HG02852 (cell line): Measurements from ENCODE around the gene IL12RB2.

Experiments used
- ATAC-seq: cut with Tn5 transposase; IDR thresholded peaks from one replicate; pipeline ENCODE4 v1.9.1; 2021; ENCODE audit warnings: mild to moderate bottlenecking, moderate library complexity; ENCODE audit not compliant: unreplicated experiment

The IL12RB2 gene, protein sequence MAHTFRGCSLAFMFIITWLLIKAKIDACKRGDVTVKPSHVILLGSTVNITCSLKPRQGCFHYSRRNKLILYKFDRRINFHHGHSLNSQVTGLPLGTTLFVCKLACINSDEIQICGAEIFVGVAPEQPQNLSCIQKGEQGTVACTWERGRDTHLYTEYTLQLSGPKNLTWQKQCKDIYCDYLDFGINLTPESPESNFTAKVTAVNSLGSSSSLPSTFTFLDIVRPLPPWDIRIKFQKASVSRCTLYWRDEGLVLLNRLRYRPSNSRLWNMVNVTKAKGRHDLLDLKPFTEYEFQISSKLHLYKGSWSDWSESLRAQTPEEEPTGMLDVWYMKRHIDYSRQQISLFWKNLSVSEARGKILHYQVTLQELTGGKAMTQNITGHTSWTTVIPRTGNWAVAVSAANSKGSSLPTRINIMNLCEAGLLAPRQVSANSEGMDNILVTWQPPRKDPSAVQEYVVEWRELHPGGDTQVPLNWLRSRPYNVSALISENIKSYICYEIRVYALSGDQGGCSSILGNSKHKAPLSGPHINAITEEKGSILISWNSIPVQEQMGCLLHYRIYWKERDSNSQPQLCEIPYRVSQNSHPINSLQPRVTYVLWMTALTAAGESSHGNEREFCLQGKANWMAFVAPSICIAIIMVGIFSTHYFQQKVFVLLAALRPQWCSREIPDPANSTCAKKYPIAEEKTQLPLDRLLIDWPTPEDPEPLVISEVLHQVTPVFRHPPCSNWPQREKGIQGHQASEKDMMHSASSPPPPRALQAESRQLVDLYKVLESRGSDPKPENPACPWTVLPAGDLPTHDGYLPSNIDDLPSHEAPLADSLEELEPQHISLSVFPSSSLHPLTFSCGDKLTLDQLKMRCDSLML

DNA sequence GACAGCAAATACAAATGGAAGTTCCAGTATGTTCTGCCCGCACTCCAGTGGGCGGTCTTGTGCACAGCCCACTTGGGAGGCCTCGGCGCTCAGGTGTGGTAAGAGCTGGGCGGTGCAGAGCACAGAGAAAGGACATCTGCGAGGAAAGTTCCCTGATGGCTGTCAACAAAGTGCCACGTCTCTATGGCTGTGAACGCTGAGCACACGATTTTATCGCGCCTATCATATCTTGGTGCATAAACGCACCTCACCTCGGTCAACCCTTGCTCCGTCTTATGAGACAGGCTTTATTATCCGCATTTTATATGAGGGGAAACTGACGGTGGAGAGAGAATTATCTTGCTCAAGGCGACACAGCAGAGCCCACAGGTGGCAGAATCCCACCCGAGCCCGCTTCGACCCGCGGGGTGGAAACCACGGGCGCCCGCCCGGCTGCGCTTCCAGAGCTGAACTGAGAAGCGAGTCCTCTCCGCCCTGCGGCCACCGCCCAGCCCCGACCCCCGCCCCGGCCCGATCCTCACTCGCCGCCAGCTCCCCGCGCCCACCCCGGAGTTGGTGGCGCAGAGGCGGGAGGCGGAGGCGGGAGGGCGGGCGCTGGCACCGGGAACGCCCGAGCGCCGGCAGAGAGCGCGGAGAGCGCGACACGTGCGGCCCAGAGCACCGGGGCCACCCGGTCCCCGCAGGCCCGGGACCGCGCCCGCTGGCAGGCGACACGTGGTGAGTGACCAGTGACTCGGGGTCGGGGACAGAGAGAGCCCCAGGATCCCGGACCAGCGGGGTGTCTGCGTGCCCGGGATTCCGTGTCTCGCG is at the start of gene IL12RB2:
IL12RB2 (plus strand) TSS at position 623 of the 810 bp plus-strand sequence. CDS start 12,496 bp downstream, outside the sequence.
- ATAC-seq, result no peak

DNA sequence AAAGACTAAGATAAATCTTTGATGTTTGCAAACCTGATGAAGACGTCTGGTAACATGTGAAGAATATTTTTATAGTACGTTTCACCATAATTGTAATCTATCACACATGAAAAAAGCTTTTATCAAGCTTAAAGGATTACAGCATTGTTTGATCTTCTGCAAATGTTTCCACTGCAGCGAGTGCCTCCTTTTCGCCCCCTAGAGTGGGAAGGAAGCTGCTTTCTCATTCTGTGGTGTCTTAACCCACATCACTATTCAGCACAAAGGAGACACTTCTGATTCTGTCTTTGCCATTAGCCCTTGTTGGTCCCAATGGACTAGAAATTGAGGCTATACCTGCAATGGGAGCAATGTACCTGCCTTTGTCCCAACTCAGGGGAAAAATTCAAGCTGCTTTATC is 46.0 kb upstream of the IL12RB2 start:
- ATAC-seq, result no peak

DNA sequence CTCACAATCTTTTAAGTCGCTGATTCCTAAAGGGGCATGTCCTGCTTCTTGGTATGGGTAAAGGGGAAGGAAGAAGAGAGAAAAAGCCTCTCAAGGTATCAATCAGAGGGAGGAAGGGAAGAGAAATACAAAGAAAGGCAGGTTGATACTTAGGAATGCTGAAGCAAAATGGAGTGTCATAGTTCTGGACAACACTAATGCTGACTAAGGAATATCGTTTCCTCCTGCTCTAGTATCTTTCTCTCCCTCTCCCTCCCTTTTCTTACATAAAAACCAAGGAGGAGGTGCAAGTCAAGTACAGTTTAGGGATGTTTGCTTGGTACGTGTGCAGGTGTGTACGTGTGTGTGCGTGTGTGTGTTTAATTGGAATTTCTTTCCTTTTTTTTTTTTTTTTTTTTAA is 44.9 kb upstream of the IL12RB2 start:
- ATAC-seq, result no peak

DNA sequence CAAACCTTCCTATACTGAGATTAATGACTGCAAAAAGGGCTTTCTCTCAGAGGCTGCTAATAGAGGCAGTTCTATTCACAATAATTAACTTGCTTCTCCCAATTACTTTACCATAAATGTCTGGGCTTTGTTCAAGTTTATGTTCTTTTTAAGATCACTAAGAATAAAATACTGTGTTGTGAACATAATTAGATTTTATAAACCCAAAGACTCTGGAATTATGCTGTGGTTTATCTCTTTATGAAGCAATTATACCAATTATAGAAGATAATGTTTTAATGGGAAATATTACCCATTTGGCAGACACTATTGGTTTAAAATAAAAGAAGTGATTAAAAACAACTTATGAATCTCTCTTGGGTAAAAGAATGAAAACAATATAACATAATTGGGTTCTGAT is 43.5 kb upstream of the IL12RB2 start:
- no peak for ATAC-seq

DNA sequence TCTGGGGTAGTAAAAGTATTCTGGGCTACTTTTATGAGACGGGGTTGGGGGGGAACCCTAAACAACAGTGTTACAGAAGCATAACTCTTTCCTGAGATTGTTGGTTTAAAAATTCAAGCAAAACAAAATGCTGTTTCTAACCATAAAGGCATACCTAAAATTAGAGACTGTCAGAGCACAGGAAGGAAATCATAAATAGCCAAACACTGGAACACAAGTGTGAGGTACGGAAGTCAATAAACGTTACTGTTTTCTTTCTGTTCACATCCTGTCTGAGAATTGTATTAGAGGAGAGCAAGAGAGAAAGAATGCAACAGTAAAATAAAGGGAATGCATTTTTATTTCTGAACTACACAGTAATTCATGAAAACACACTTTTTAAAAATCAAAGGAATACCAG is 42.8 kb upstream of the IL12RB2 start:
- ATAC-seq, result no peak

DNA sequence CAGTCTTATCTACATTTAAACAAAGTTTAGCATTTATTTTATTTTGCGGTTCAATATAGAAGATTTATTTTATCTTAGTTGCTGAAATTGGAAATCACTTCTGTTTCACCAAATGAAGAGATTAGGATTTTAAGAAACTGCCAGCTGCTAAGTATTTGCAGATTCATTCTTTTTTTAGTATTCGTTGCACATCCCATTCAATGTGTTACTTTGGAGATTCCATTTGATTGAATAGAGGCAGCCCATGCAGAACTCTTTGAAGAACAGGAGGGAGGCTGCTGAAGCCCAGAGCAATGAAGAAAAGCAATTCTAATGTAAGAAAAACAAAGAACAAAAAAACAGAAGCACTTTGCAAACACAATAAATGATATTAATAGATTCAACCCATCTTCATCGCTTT is 38.6 kb upstream of the IL12RB2 start:
- no peak for ATAC-seq

DNA sequence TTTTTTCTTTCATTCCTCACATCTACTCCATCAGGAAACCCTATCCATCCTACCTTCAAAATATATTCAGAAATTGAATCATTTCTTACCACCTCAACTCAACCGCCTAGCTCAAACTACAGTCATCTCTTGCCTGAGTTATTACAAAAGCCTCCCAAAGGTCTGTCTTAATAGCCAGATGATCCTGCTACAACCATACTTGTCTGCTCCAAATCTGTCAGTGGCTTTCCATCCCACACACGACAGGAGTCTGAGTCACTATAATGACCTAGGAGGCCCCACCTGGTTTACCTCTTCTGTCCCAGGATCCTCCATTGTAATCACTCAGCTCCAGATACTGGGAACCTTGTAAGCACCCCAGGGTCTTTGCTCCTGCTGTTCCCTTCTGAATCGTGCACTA is 37.1 kb upstream of the IL12RB2 start:
- ATAC-seq, result no peak

DNA sequence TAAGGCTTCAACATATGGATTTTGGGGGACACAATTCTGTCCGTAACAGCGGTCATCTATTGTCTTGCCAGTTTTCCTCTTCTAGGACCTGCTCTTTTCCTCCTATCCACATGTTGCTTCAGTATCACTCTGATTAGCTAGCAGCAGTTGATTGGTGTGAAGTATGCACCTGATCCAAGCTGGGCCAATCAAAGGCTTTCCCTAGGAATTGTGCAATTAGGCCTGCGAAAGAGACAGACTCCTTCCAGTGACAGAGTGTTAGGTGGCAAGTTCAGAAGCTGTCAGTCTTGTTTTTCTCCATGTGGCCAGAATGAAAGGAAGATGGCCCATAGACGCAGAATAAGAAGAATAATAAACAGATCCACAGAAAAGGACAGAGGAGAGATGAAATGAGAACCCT is 34.1 kb upstream of the IL12RB2 start:
- ATAC-seq, result no peak

DNA sequence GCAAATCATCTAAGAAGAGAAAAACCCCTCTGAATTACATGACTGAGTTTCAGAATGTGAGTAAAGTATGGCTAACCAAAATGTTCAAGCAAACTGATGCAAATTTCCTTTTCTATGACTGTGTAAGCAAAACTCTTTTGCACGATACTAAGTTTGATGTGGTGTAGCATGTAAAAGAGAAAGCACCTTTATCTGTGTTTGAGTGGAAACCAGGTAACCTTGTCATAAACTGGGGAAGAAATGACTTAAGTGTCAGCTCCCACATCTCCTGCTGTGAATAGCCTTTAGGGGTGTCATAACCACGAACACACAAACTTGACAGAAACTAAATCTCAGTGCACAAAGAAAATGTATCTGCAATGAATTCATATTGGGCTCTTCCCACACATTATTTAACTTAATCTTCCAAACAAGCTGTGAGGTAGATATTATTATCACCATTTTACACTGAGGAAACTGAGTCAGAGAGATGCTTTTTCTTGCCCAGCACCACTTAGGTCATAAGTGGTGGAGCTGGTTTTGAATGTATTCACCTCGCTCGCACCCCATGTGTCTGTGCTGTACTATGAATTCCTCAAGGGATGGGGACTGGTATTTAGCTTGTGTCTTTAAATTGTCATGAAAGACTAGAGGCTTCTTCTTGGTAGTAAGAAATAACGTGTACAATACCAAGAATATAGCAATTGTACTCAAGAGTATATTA is 32.9 kb upstream of the IL12RB2 start:
- peak; percentile 92 for ATAC-seq

DNA sequence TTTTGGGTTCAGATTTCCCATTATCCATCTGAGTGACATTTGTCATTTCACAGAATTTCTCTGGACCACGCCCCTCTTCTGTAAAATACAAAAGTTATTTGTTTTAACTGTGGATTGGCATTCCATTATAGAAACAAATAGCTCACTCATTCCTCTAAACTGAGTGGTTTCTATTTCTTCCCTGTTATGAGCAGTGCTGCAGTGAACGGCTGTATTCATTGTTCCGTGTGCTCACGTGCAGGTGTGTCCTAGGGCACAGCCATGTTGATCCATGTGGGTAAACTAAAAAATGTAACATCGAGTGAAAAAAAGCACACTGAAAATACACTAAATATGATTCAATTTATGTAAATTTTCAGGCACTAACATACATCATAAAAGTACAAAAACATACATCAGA is 27.0 kb upstream of the IL12RB2 start:
- no peak for ATAC-seq

DNA sequence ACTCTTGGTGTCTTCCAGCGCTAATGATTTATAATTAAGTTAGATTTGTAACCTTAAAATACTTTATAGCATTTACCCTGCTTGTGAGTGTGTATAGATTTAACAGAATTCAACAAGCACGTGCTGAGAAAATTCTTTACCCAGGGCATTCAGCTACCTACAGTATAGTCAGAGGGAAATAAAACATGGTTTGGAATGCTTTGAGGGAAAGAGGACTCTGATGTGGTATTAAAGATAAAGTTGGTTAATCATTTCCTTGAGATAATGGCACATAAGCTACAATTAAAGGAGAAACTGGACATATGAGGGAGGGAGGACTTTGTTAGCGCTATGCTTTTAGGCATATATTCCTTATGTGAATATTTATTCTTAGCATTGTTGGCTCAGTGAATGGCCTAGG is 26.4 kb upstream of the IL12RB2 start:
- no peak for ATAC-seq

DNA sequence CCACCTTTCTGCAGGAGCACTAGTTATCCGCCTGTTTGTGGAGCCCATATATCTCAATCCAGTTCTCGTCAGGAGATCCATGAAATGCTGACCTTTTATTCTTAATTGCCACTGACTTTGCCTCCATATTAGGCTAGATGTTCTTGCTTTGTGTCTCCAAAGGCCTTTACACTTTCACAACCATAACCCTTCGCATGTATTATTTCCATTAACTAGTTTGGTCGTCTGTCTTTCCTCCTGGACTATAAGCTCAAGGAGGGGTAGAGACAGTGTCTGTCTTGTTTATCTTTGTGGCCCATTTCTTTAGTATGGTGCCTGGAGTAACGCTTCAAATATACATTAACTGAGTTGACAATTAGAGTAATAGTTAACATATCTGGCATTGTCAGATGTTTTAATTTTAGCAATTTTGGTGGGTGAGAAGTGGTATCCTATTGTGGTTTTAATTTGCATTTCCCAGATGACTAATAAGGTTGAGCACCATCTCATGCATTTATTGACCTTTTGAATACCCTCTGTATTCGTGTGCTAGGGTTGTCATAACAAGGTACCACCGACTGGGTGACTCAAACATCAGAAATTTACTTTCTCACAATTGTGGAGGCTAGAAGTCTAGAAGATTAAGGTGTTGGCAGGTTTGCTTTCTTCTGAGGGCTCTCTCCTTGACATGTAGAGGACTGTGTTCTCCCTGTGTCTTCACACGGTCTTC is 21.7 kb upstream of the IL12RB2 start:
- ATAC-seq, result no peak

DNA sequence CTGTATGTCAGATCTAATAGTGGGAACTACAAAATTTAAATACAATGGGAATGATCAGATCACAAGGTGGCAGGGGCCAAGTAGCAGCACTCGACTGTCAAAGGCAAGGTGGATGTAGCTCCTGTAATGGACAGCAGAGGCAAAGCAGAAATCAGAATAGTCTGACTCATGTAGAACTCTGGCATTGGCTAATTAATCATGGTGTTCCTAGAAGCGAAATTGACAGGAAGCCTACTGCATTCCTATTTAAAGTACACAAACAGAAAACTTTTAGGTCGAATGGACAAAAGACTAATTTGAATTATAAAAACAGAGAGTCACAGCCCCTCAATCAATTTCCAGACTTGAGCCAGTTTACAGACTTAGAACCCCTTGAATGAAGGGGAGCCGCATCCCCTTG is 17.4 kb upstream of the IL12RB2 start:
- ATAC-seq, result no peak

DNA sequence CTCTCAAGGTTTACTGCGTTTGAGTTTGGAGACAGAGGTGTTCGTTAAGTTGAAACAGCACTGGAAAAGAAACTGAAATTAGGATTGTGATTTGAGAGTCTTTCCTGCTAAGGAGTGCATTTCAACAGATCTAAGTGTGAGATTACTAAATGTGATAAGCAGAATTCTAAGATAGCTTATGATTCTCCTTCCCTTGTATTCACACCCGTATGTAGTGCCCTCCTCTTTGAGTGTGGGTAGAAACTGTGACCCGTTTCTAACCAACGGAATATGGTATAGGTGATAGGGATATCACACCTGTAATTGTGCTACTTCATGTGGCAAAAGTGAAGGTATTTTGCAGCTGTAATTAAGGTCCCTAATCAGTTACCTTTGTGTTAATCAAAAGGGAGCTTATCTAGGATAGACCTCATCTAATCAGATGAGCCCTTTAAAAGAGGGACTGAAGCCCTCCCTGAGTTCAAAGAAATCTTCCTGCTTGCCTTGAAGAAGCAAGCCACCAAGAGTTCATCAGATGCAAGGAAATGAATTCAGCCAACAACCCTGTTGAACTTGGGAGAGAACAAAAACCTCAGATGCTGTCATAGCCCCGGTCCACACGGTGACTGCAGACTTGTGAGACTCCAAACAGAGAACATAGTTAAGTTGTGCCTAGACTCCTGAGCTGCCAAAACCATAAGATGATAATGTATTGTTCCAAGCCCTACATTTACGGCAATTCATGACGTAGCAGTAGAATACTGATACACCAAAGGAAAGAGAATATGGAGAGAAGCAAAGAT is 12.6 kb upstream of the IL12RB2 start:
- no peak for ATAC-seq

DNA sequence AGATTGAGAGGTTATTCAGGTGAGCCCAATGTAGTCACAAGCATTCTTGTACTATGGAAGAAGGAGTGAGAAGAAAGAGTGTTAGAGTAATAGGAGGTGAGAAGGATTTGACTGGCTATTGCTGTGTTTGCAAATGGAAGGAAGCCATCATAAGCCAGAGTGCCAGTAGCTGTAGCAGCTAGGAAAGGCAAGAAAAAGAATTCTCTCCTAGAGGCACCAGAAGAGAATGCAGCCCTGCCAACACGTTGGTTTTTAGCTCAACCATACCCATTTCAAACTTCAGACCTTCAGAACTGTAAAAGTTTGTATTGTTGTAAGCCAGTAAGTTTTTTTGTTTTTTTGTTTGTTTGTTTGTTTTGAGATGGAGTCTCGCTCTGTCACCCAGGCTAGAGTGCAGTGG is 8.9 kb upstream of the IL12RB2 start:
- ATAC-seq, result no peak

DNA sequence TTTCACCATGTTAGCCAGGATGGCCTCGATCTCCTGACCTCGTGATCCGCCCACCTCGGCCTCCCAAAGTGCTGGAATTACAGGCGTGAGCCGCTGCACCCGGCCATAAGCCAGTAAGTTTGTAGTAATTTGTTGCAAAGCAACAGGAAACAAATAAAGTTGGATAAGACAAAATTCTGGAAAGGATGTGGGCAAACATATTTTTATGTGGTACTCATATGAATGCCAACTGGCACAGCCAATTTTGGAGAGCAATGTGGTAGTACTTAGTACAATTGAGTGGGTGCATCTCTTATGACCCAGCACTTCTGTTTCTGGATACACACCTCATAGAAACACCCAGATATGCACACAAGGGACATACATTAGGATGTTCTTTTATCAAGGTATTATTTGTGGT is 8.4 kb upstream of the IL12RB2 start:
- no peak for ATAC-seq

DNA sequence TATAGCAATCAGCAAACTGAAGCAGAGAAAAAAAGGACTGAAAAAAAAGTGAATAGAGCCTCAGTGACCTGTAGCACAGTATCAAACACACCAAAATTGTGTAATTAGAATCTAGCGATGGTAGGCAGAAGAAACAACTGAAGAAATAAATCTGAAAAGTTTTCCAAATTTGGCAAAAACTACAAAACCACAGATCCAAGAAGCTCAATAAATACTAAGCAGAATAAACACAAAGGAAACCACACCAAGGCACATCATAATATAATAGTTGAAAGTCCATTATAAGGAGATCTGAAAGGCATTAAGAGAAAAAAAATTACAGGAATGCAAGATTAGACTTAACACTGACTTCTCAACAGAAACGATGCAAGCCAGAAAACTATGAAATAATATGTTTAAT is 7.1 kb upstream of the IL12RB2 start:
- no peak for ATAC-seq

DNA sequence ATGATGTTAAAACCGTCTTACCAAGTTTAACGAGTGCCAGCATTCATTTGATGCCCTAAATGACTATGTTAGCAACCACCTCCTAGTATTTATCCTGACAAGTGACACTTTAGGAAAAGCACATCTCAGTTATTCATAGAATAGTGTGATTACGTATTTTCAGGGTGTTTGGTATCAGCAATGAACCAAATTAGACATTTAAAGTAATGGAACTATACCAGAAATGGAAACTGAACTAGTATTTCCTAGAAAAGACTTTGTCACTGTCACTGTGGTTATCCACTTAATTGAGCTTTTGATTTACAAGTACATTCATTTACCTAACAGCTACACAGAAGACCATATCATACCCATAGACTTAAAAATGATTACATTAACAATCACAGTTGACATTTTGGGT is 3.6 kb upstream of the IL12RB2 start:
- no peak for ATAC-seq

DNA sequence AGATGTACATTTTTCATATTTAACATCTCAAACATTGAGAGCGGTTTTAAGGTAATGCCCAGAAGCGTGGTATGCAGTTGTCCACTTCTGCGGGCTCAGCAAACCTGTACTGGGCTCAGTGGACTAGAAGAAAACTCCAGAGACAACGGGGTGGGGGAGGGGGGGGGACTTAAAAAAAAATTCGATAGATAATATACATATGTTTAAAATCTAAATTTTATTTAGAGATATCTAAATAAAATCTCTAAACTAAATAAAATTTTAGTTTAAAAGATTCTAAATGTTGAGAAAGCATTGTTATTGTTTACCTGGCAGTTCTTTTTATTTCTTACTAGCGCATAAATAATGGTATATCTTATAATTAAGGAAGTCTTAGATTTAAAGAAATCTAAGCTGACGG is 1.1 kb upstream of the IL12RB2 start:
- no peak for ATAC-seq
